Posterior vena cava (tissue), 2 donors: ENCODE data around the gene LMAN2L. TPM values are rescaled to one million over a fixed set of nuclear protein-coding genes. Genes with fewer than 3 reads are reported as not detected.

Source experiments
- DNase-seq: peaks from one replicate; pipeline ENCODE4 v3.0.0-alpha.2; 2020; ENCODE audit warnings: low spot score
- intact Hi-C, 2 donors: fragments of 100-400 bp; cut with DNase I; formaldehyde crosslinking; loops; one replicate each; pipeline versions ENCODE4 v1.14.1 to v1.14.2; 2022 to 2023
- total RNA-seq, 2 donors: library from RNA; stranded (reverse); fragmentation: NEBNext Ultra II Directional; extraction: Animal tissue kit (Norgen Biotek cat#: 25700); gene quantifications; one replicate each; pipeline ENCODE4 v1.2.1, GENCODE V29; 2021
- donor health status: DM: yes; HTN: yes; CAD: no.
- donor health status: DM: yes; HTN: yes; CAD: no.

Gene LMAN2L
- total RNA-seq, 2 donors from 2014 or later: 9.0 to 14.5 TPM

GRCh38 chr2:96762529-96763311 is 22.9 kb upstream of the LMAN2L start:
- no peak for DNase-seq
- intact Hi-C loops: no loop called here

GRCh38 chr2:96760986-96761832 is 21.3 kb upstream of the LMAN2L start:
- intact Hi-C loops: no loop called here
- DNase-seq: peak; percentile 86

- peak; percentile 97 for DNase-seq
- intact Hi-C loops: no loop called here
Measured at GRCh38 chr2:96760036-96760985, 20.4 kb upstream of the LMAN2L start, which contains the start of gene CNNM4. Gene CNNM4, plus strand, starts transcription at chr2:96760902. Its CDS starts 98 bp downstream, at chr2:96761000.

- intact Hi-C loops: no loop called here
- no peak for DNase-seq
Measured at GRCh38 chr2:96759548-96759947, 19.7 kb upstream of the LMAN2L start.

- intact Hi-C loops: no loop called here
Measured at GRCh38 chr2:96758987-96759386, 19.1 kb upstream of the LMAN2L start.

GRCh38 chr2:96757477-96757860 is 17.6 kb upstream of the LMAN2L start:
- no peak for DNase-seq
- intact Hi-C loops: no loop called here

More at GRCh38 chr2:96758987-96759386, 19.1 kb upstream of the LMAN2L start:
- no peak for DNase-seq

- intact Hi-C loops: no loop called here
- DNase-seq: no peak
Measured at GRCh38 chr2:96756788-96757476, 17.1 kb upstream of the LMAN2L start.

GRCh38 chr2:96754317-96754716 is 14.5 kb upstream of the LMAN2L start:
- intact Hi-C loops: no loop called here
- DNase-seq: no peak

GRCh38 chr2:96753661-96754282 is 13.9 kb upstream of the LMAN2L start:
- intact Hi-C loops: no loop called here
- DNase-seq: no peak

GRCh38 chr2:96751800-96752199 is 11.9 kb upstream of the LMAN2L start:
- intact Hi-C loops: no loop called here
- DNase-seq: no peak

GRCh38 chr2:96747061-96747617 is 7.3 kb upstream of the LMAN2L start:
- no peak for DNase-seq
- intact Hi-C loops: no loop called here

GRCh38 chr2:96739076-96739632 is 710 bp downstream of the LMAN2L start:
- DNase-seq: no peak
- intact Hi-C loops: loop anchor here in 1 of 2 donors (10.0 kb wide), 1 partner anchor 216 kb away; no protein-coding TSS in a partner anchor

GRCh38 chr2:96737831-96738230 is 2.0 kb downstream of the LMAN2L start:
- intact Hi-C loops: loop anchor here in 1 of 2 donors (10.0 kb wide), 1 partner anchor 217 kb away; no protein-coding TSS in a partner anchor
- DNase-seq: no peak

- DNase-seq: no peak
- intact Hi-C loops: loop anchor here in 1 of 2 donors (10.0 kb wide), 1 partner anchor 218 kb away; no protein-coding TSS in a partner anchor
Measured at GRCh38 chr2:96737251-96737650, 2.6 kb downstream of the LMAN2L start.

GRCh38 chr2:96734880-96735583 is 4.8 kb downstream of the LMAN2L start:
- intact Hi-C loops: loop anchor here in 1 of 2 donors (10.0 kb wide), 1 partner anchor 220 kb away; no protein-coding TSS in a partner anchor
- DNase-seq: no peak

- intact Hi-C loops: loop anchor here in 1 of 2 donors (10.0 kb wide), 1 partner anchor 221 kb away; no protein-coding TSS in a partner anchor
Measured at GRCh38 chr2:96733931-96734330, 5.9 kb downstream of the LMAN2L start.

GRCh38 chr2:96730212-96730611 is 9.7 kb downstream of the LMAN2L start:
- intact Hi-C loops: loop anchor here in 1 of 2 donors (10.0 kb wide), 1 partner anchor 225 kb away; no protein-coding TSS in a partner anchor

More at GRCh38 chr2:96733931-96734330, 5.9 kb downstream of the LMAN2L start:
- DNase-seq: no peak

More at GRCh38 chr2:96730212-96730611, 9.7 kb downstream of the LMAN2L start:
- no peak for DNase-seq
